NCI-H82 (cell line): Measurements from ENCODE around the gene GPR153.
A peak's percentile ranks its signal among the peaks of the same experiment; 100 is the strongest.

Experiments used
- DNase-seq: peaks from one replicate; lab custom pipeline; 2025; lab: John Stamatoyannopoulos, UW

GPR153 gene

DNA sequence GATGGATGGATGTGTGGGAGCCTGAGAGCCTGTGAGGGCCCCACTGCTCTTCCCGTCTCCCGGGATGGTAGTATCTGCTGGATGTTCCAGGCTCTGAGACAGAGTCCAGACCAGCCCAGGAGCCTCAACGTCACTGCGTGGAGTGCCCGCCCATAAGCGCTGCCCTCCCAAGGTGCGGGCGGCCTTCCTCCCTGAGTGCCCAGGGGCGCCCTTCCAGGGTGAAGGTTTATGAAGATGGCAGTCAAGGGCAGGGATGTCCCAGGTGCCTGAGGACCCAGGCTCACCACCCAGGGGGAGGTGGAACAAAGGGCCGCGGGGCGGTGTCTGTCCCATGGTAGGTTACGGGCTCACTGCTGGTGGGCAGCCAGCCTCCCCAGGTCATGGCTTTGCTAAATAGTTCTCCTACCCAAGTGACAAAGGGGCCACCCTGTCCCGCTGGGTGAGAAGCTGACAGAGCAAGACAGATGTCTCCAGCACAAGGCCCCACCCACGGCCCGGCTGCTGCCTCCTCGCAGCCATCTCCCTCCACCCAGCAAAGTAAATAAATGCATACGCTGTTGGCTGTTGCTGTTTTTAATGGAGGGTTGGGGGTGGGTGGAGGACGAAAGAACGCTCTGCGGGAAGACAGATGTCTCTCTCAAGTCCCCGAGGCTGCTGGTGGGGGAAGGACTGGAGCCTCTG lies 9.0 kb upstream of the GPR153 start:
- DNase-seq, result peak; percentile 94

DNA sequence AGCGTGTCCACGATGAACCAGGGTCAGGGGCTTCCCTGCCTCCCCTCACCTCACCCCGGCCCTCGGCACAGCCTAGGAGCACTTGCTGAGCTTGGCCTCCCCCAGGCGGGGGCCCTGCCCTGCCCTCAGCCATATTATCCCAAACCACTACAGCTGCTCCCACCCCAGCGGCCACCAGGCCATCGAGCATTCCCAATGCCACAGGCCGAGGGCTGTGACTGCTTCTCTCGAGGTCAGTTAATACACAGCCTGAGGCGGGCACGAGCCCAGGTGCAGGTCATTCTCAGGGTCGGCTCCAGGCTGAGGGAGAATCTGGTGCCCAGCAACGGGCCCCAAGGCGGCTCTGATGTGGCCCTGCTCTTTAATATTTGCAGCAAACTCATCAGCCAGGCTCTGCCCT lies 8.4 kb upstream of the GPR153 start:
- DNase-seq, result no peak

DNA sequence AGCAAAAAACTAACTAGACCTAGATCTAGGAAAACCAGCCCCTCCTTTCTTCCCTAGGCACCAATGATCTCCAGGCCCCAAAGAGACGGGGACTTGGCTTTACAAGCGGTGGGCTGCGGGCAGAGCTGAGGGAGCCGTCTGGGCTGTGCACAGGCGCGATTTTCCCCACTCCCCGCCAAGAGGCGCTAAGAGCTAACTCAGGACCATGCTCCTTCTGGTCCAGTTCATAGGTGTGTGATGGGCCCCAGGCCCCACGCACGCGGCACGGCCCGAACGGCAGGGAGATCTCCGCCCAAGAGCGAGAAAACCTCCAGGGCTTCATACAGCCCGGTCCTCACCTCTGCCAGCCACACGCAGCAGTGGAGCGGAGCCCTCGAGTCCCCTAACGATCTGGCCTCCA lies 7.5 kb upstream of the GPR153 start:
- DNase-seq, result peak; percentile 66

DNA sequence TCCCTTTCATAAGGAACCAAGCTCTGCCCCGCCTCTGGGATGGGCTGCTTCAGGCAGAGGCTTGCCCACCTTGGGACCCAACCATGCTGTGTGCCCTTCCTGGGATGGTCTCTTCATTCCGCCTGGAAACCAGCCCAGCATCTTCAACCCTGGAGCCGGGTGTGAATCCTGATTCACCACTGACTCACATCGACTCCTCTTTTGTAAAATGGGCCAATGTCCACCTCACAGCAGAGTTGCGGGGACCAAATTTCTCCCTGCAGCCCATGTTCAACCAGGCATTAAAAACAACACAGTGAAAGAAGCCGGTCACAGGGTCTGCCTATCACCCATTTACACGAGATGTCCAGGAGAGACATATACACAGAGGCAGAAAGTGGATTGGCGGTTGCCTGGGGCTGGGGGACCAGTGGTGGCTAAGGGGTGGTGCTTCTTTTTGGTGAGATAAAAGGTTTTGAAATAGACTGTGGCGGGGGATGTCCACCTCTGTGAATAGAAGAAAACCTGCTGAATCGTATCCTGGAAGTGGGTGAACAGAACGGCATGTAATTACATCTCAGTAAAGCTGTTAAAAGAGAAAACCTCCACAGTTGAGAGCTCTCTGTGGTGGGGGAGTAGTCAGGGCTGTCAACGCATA lies 6.9 kb upstream of the GPR153 start:
- no peak for DNase-seq

DNA sequence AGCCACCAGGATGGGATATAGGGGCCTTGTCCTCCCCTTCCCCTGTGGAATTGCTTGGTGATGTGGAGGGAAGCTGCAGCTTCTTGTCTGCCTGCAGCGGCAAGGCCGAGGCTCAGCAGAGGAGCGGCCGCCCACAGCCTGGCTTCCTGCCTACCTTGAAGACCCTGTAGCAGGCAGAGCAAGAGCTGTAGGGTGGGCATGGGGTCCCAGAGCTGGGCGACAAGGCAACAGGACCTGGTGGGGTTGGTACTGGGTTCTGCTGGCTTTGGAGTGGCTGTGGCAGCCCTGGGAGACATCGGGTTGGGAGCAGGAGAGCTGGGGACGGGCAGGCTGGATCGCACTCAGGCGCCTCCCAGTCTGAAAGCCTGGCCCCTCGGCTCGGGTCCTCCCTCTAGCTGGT lies 5.7 kb upstream of the GPR153 start:
- no peak for DNase-seq

DNA sequence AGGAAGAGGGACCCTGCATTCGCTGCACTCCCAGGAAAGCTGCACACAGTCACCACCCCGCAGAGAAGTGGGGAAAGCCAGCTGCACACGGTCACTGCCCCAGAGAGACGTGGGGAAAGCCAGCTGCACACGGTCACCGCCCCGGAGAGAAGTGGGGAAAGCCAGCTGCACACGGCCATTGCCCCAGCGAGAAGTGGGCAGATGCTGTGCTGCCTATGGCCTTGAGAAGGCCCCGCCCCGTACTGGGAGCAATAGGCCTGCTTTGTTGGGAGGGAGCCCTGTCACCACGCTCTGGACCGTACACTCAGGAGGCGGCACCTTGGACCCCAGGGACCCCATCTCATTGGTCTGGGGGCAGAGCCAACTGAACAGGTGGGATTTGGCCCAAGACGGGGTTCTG lies 4.3 kb upstream of the GPR153 start:
- no peak for DNase-seq

DNA sequence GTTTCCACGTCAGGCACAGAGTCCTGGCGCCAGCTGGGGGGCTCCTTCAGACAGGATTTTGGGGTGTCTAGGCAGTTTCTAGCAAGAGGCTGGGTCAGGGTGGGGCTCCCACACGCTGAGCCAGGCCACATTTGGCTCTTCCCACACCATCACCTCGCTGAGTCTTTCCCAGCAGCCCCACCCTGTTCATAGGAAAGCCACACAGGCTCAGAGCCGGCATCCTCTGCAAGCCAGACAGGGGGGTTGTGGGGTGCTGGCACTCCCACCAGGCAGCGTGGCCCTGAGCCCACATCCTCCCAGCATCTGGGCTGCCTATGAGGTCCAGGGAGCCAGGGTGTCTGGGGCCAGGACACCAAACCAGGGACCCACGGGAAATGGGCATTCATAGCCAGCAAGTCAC lies 2.8 kb upstream of the GPR153 start:
- DNase-seq, result no peak

DNA sequence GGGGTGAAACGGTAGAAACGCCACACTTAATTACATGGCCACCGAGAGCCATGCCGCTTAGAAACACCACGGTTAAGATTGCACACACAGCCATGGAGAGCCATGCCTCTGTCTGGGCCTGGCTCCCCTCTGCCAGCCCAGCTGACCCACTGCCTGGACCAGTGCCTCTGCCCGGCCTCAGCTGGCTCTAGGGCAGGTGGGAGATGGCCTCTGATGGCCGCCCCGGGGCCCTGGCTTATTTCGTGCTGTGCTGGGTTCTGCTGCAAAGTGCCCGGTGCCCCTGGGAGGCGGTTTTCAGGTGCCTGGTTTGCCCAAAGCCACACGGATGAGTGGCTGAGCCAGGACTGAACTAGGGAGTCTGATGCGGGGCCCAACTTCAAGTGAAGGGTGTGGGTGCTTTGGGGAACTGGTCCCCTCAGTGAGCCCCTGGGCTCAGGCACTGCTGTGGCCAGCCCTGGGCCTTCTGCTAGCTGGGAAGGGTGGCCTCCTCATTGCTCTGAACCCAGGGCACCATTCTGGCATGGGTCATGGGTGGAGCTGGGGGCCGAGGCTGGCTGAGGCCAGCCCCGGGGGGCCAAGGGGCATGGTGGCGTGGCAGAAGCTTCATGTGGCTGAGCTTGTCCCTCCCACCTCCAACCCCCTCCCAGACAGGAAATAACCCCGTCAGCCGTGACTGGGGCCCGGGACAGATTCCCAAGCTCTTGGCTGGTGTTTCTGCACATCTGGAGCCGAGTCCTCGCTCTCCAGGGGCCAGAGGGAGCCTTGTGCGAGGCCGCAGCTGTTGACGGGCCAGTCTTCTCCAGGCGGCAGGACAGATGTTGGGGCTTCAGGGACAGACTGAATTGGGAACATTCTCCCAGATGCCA lies 1.9 kb upstream of the GPR153 start:
- no peak for DNase-seq

DNA sequence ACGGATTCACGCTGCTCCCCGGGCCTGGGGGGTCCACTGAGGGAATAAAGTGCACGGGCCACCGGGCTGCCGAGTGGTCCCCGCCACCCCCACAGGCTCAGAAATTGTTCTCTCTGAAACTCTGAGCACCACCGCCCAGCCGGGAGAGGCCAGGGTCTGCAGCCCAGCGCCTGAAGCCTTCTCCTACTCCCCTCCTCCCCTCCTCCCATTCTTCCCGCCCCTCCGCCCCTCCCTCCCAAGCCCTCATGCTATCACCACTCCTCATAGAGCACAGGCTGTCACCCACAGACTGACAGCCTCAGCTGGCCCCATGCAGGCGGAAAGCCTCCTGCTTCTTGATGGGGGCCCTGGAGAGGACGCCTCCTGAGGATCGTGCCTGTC lies 707 bp upstream of the GPR153 start:
- peak; percentile 90 for DNase-seq

DNA sequence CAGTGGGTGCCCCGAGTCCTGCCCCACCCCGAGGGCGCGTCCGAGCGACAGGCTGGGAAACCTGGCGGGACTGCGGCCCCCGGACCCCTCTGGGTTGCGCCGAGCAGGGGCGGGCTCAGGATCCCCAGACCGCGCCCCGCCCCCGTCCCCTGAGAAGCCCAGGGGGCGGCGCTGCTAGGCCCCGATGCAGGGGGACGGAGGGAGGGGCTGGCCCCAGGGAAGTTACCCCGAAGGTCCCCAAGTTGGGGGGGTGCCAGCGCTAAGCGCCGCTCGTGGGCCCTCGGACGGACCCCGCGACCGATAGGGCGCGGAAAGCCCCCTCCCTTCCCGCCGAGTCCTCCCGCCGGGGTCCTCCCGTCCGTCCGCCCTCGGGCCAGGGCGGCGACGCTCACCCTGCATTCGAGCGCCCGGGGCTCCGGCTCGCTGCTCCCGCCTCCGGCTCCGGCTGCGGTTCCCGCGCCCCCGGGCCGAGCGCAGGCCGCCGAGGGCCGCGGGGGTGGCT lies 414 bp downstream of the GPR153 start:
- DNase-seq, result peak; percentile 61

DNA sequence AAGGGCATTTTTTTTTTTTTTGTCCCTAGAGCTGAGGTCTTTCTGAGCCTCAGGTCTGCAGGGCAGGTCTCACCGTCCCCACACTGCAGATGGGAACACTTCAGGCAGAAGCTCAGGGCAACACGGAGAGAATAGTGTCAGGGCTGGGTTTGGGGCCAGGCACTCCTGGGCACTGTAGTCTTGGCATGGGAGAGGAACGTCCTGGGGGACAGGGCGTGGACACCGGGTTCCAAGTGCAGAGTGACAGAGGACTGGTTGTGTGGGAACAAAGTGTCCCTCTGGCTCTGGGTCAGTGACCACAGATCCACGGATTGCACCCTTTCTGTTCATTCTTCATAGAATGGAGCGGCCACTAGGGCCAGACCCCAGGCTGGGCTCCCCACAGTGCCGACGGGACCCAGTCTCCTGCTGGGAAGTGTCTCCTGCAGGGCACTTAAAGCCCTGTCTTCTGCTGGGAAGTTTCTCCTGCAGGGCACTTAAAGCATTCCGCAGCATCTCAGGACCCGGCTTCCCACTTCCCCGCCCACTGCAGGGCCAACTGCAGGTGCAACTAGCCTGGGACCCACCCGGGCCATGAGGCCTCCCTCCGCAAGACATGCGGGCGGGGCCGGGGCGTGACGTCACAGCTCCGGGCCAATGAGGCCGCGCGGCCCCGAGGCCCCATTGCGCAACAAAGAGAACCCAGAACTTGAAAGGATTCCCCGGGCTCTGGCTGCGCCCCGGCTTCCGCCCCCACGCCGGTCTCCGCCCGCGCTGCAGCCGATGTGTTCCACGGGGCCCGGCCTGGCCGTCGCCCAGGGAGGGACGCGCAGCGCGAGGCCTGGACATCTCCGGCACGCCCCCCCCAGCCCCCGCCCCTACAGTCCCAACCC lies 1.2 kb downstream of the GPR153 start:
- DNase-seq, result peak; percentile 86

DNA sequence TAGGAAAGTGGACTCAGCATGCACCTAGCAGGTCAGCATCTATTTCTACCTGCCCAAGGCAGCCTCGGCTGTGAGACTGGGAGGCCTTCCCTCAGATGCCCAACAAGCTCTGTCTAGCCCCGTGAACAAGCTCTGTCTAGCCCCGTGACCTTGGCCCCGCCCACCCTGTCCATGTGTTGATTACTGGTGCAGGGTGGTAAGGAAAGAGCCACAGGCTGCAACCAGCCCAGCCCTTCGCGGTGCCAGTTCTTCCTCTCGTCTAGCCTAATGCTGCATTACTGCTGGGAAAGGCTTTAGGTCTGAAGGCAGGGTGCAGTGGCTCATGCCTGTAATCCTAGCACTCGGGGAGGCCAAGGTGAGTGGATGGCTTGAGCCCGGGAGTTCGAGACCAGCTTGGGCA lies 2.2 kb downstream of the GPR153 start:
- DNase-seq, result peak; percentile 35

DNA sequence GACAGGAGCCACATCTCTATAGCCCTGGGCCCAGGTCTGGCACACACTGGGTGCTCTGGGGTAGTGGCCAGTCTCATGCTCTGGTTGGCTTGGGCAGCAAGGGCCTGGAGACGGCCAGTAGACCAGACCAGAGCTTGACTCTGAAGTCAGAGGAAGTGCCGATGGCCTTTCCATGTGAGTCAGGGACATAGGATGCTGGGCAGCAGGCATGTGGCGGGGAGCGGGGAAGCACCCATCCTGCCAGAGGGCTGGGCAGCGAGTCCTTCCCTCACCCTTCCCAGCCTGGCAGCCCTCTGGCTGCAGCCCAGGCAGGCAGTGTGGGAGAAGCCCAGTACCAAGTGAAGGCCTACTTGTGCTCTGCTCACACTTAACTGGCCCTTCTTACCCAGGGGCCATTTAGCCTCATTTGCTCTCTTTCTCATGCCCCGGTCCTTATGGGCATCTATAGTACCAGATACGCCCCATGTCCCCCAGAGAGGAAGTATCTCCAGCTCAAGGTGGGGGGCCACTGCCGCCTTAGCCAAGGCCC lies 3.3 kb downstream of the GPR153 start:
- no peak for DNase-seq

DNA sequence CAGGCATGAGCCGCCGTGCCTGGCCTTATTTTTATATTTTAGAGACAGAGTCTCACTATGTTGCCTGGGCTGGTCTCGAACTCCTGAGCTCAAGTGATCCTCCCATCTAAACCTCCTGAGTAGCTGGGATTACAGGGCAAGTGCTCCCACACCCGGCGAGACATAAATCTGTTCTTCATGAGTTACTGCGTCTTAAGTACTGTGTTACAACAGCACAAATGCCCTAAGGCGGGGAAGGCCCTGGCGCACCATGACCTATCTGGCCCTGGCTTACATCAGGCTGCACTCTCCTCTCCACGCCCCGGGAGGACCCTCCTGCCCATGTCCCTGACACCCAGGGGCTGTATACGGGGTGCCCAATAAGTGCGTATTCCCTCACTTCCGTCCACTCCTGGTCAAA lies 4.3 kb downstream of the GPR153 start:
- peak; percentile 25 for DNase-seq

DNA sequence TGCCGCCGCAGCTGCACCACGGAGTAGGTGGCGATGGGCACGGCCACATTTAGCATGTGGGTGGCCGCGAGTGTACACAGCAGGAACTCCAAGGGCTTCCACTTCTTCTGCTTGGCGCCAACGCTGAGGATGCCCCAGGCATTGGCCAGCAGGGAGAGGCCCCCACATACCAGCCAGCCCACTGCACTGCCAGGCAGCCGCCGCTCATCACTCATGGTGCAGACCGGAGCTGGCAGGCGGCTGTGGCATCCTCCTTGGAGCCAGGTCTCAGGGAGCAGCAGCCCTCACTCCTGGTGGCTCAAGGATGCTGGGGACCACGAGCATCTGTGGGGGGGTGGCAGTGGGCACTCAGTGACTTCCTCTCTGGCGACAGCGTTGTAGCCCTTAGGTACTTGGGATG lies 6.2 kb downstream of the GPR153 start:
- no peak for DNase-seq

DNA sequence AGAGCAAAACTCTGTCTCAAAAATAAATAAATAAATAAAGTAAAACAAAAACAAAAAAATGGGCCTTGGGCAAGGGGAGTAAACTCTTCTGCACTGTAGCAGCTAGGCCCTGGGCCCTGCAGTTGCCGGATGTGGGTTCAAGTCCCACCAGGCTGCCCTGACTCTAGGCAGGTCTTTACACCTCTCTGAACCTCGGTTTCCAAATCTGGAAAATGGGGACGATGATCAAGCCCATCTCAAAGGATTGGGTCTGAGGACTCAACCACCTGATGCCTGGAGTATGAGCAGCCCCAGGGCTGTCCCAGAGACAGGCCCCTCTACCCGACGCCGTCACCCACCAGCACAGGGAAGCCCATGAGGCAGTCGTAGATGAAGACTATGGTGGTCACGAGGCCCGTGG lies 7.5 kb downstream of the GPR153 start:
- DNase-seq, result no peak

DNA sequence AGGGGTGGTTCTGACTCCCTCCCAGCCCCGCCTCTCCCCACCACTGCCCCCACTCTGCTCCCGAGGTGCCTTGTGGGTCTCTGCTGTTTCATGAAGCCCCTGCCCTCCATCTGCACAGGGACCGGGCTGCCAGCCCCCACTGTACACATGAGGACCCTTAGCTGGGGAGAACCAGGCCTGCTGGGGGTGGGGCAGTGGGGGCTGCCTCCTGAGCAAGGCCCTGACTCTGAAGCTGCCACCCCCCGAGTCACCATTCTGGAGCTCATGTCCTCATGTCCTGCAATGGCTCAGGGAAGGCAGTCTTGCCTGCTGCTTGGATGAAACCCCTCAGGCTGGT lies 8.6 kb downstream of the GPR153 start:
- DNase-seq, result no peak

DNA sequence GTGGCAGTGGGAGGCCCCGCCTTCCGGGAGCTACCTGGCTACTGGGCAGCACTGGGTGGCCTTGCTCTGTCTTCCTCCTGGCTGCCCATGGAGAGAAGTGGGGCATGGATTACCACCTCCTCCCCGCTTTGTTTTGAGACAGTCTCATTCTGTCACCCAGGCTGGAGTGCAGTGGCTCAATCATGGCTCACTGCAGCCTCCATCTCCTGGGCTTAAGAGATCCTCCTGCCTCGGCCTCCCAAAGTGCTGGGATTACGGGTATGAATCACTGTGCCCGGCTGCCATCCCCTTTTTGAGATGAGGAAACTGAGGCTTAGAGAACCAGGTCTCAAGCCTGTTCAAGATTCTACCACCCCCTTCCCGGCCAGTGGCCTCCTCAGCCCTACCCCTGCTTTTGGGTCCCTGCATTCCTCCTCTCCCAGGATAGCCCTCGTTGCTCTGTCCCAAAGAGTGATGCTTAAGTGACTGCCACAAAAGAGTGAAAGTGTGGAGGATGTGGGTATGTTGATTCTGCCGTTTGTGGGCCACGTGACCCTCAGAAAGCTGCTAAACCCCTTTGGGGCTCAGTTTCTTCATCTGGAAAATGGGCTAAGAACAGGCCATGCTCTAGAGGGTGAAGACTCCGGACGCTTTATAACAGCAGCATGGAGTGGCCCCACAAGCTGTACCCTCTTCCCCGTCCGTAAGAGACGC lies 9.1 kb downstream of the GPR153 start:
- DNase-seq, result no peak

DNA sequence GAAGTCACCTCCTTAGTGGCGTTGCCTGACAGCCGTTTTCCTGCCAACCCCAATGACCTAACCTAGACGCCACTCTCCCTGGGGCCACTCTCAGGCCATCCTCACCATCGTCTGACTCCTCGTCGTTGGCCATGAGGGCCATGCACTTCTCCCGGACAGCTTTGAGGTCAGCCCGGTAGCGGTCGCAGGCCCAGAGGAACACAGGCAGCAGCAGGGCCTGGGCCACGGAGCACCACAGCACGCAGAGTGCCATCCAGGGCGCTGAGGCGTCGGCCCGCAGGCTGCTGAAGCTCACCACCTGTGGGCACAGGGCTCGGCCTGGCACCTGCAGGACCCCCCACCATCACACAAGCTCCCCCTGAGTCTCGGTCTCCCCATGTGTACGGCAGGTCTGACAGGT lies 9.7 kb downstream of the GPR153 start:
- DNase-seq, result no peak

DNA sequence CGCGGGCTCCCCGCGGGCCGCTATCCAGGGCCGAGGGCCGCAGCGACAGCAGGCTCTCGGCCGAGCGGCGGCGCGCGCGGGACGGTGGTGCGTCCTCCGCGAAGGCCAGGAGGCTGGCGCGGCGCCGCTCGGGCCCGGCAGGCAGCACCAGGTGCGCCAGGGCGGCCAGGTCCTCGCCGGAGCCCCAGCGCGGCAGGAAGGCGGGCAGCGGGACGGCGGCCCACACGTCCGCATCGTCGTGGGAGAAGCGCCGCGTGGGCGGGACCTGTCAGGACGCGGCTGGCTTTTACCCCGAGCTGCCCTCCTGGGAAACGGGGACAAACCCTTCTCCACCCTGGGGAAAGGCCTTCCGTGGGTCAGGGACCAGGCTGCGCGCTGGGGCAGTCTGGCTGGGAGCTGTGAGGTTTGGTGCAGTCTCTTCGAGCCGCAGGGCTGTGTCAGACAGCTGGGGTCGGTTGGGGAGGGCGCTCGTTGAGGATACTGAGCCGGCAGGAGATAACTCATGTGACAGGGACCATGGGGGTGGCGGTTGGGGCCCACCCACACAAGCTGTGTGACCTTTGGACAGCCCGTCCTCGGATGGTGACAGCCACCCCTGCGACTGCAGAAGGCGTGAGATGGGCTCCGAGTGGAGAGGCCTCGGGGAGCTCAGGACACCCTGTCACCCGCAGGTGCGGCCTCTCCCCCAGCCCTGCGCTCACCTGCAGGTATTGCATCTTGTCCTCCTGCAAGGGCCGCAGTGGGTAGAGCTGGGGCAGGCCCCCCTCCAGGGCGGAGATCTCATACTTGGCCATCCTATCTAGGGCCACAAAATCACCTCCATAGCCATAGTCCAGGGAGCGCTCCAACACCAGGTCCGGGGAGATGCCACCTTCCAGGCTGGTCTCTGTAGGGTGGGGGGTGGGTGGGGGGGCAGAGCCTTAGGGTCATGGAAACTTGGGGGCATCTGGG lies 10.9 kb downstream of the GPR153 start:
- DNase-seq, result peak; percentile 45
